Keratinocyte (primary cell): ENCODE data around the gene TCP10L.

Experiments
- EZH2 ChIP-seq: IDR thresholded peaks from one replicate; pipeline ENCODE4 v1.6.1; 2012; ENCODE audit warnings: inconsistent platforms, mild to moderate bottlenecking, low read length, moderate library complexity
- TF ChIP-seq, protein P1 (sequence below), 3 experiments: IDR thresholded peaks in 1 of 3; conservative IDR thresholded peaks in 1 of 3; optimal IDR thresholded peaks in 1 of 3; 2 replicates in 2 of 3; 3 replicates in 1 of 3; pipeline versions ENCODE3 to v1.5.1; 2011; ENCODE audit warnings: low read length in 3 of 3, mild to moderate bottlenecking in 3 of 3, moderate library complexity in 2 of 3, control low read depth in 1 of 3, inconsistent platforms in 1 of 3; ENCODE audit not compliant: insufficient read depth in 2 of 3; ENCODE audit errors: extremely low read depth in 1 of 3

DNA sequence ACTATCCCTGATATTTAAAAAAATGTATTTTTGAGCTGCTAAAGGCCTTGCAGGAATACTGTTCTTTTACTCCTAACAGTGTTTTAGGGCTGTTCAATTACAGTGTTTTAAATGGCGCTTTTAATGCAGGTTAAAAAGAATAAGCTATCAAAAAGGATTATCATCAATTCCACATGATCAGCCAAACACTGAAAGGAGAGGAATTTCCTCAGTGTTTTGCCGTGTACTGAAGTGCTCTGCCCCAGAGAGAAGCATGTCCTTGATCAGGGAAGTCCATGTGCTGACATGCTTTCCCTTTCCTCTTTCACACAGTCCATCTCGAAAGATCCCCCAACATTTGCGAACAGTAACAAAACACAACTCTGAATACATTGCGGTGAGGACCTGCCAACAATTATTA, 23.5 kb upstream of the TCP10L start:
- TF ChIP-seq, protein P1, sequence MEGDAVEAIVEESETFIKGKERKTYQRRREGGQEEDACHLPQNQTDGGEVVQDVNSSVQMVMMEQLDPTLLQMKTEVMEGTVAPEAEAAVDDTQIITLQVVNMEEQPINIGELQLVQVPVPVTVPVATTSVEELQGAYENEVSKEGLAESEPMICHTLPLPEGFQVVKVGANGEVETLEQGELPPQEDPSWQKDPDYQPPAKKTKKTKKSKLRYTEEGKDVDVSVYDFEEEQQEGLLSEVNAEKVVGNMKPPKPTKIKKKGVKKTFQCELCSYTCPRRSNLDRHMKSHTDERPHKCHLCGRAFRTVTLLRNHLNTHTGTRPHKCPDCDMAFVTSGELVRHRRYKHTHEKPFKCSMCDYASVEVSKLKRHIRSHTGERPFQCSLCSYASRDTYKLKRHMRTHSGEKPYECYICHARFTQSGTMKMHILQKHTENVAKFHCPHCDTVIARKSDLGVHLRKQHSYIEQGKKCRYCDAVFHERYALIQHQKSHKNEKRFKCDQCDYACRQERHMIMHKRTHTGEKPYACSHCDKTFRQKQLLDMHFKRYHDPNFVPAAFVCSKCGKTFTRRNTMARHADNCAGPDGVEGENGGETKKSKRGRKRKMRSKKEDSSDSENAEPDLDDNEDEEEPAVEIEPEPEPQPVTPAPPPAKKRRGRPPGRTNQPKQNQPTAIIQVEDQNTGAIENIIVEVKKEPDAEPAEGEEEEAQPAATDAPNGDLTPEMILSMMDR (optimal IDR thresholded peaks at IDR 0.05 in 1 of 3, IDR thresholded peaks at IDR 0.05 in 1 of 3, conservative IDR thresholded peaks at IDR 0.05 in 1 of 3; ENCODE audit: extremely low read depth in 1 of 3, insufficient read depth in 2 of 3, low read length in 3 of 3), result no peak
- no peak for TF ChIP-seq EZH2
